Measurements from ENCODE around the gene ITIH6.

Gene ITIH6

GRCh38 chrX:54711735-54712134, 86.3 kb downstream of the ITIH6 start:
- DNase-seq = no peak

GRCh38 chrX:54710920-54711319, 87.1 kb downstream of the ITIH6 start:
- no peak for DNase-seq

GRCh38 chrX:54708404-54708803, 89.7 kb downstream of the ITIH6 start:
- DNase-seq = no peak
